Fibroblast of lung (primary cell): Measurements from ENCODE around the gene RCOR3. TPM values are rescaled to one million over a fixed set of nuclear protein-coding genes. Genes with fewer than 3 reads are reported as not detected.

ENCODE experiments used
- DNase-seq, 2 donors: peaks; one replicate each; pipeline versions ENCODE4 v3.0.0 to v3.0.0-alpha.2; 2010; ENCODE audit warnings: low read depth in 2 of 2
- H2AFZ ChIP-seq: 2 replicates; pipeline ENCODE4 v1.5.1; 2012; ENCODE audit warnings: low read length, control low read depth, inconsistent platforms
- H3K27ac ChIP-seq: 2 replicates; pipeline ENCODE4 v1.5.1; 2011; ENCODE audit warnings: low read length, control low read depth; ENCODE audit not compliant: insufficient read depth
- H3K27me3 ChIP-seq: 2 replicates; pipeline ENCODE4 v1.5.1; 2011; ENCODE audit warnings: mild to moderate bottlenecking, low read length; ENCODE audit not compliant: control insufficient read depth, insufficient read depth
- H3K36me3 ChIP-seq: 2 replicates; pipeline ENCODE4 v1.5.1; 2011; ENCODE audit warnings: low read length; ENCODE audit not compliant: control insufficient read depth, insufficient read depth
- H3K4me1 ChIP-seq: 2 replicates; pipeline ENCODE4 v1.5.1; 2011; ENCODE audit warnings: low read length; ENCODE audit not compliant: control insufficient read depth, insufficient read depth; ENCODE audit errors: extremely low read depth
- H3K4me2 ChIP-seq: 2 replicates; pipeline ENCODE4 v1.5.1; 2011; ENCODE audit warnings: low read length, control low read depth; ENCODE audit not compliant: insufficient read depth; ENCODE audit errors: extremely low read depth
- H3K4me3 ChIP-seq, 4 experiments: fragments of 200-600 bp in 1 of 4; sonication (generic) in 1 of 4; replicated peaks in 1 of 4; 2 replicates each; pipeline ENCODE4 v1.5.1; 2011 to 2016; ENCODE audit warnings: low read length in 4 of 4, low read depth in 3 of 4, mild to moderate bottlenecking in 3 of 4, control low read depth in 2 of 4, inconsistent platforms in 1 of 4, mixed read lengths in 1 of 4; ENCODE audit not compliant: insufficient read depth in 1 of 4; ENCODE audit errors: control extremely low read depth in 1 of 4
- H3K79me2 ChIP-seq: 2 replicates; pipeline ENCODE4 v1.5.1; 2012; ENCODE audit warnings: mild to moderate bottlenecking, low read length, inconsistent platforms; ENCODE audit not compliant: control insufficient read depth, insufficient read depth
- H3K9ac ChIP-seq: 2 replicates; pipeline ENCODE4 v1.5.1; 2011; ENCODE audit warnings: mild to moderate bottlenecking, low read length, control low read depth; ENCODE audit not compliant: insufficient read depth
- H3K9me3 ChIP-seq: 2 replicates; pipeline ENCODE4 v1.5.1; 2012; ENCODE audit warnings: low read depth, low read length; ENCODE audit not compliant: control insufficient read depth, insufficient read depth
- H4K20me1 ChIP-seq: 2 replicates; pipeline ENCODE4 v1.5.1; 2011; ENCODE audit warnings: low read length; ENCODE audit not compliant: control insufficient read depth, insufficient read depth; ENCODE audit errors: extremely low read depth
- CTCF ChIP-seq, 2 donors: IDR thresholded peaks in 1 of 2; conservative IDR thresholded peaks in 1 of 2; 1 replicate in 1 of 2; 2 replicates in 1 of 2; pipeline ENCODE4 v1.5.1; 2011 to 2012; ENCODE audit warnings: low read length in 2 of 2, control low read depth in 1 of 2, inconsistent platforms in 1 of 2, low read depth in 1 of 2, mild to moderate bottlenecking in 1 of 2
- EZH2 ChIP-seq: IDR thresholded peaks from 2 replicates; pipeline ENCODE4 v1.5.1; 2012; ENCODE audit warnings: low read length, control low read depth, mild to moderate bottlenecking; ENCODE audit errors: missing control alignments
- polyA plus RNA-seq, 2 donors: library from polyadenylated mRNA; depleted of rRNA in 1 of 2; stranded (reverse) in 1 of 2; unstranded in 1 of 2; fragments of >200 nt; gene quantifications; 2 replicates each; pipeline ENCODE4 v1.2.1, GENCODE V29; 2011 to 2012; ENCODE audit warnings: missing spikeins in 1 of 2
- total RNA-seq: library from RNA; depleted of rRNA; stranded (reverse); fragments of >200 nt; gene quantifications from 2 replicates; pipeline ENCODE4 v1.2.1, GENCODE V29; 2014

RCOR3 gene
- total and polyA plus RNA-seq, 2 donors (not counting 1 experiment from before 2014, with no cell fraction given), result 24.9 to 38.1 TPM

- Histone ChIP-seq H3K4me2 (no peak overlapping the region), H3K27ac (no peak overlapping the region), H3K4me1 (no peaks in the 10 kb centered on the region), H3K79me2 (no peaks in the 10 kb centered on the region), H2AFZ (no peak overlapping the region), H3K27me3 (no peaks in the 10 kb centered on the region), H4K20me1 (no peaks in the 10 kb centered on the region), H3K9ac (no peak overlapping the region), H3K9me3 (no peaks in the 10 kb centered on the region), H3K4me3 (no peak overlapping the region), H3K36me3 (no peaks in the 10 kb centered on the region)
- no peak for TF ChIP-seq EZH2
- TF ChIP-seq CTCF (conservative IDR thresholded peaks at IDR 0.05 in 1 of 2, IDR thresholded peaks at IDR 0.05 in 1 of 2; ENCODE audit: low read depth in 1 of 2, low read length in 2 of 2), result no peak
- DNase-seq, result no peak
Observed at GRCh38 chr1:211287218-211287617, 28.1 kb downstream of the RCOR3 start.

GRCh38 chr1:211292411-211292810, 33.2 kb downstream of the RCOR3 start:
- DNase-seq, result no peak
- no peaks in the 10 kb centered on the region for H3K4me1 ChIP-seq
- no peak overlapping the region for H3K27ac ChIP-seq
- H3K9ac ChIP-seq, result no peak overlapping the region
- no peak overlapping the region for H3K4me2 ChIP-seq
- TF ChIP-seq EZH2 (no peak), CTCF (conservative IDR thresholded peaks at IDR 0.05 in 1 of 2, IDR thresholded peaks at IDR 0.05 in 1 of 2; ENCODE audit: low read depth in 1 of 2, low read length in 2 of 2) (no peak)
- no peaks in the 10 kb centered on the region for H3K27me3 ChIP-seq
- no peak overlapping the region for H2AFZ ChIP-seq
- no peaks in the 10 kb centered on the region for H3K9me3 ChIP-seq
- no peaks in the 10 kb centered on the region for H3K36me3 ChIP-seq
- no peaks in the 10 kb centered on the region for H3K79me2 ChIP-seq
- no peaks in the 10 kb centered on the region for H4K20me1 ChIP-seq
- no peak overlapping the region for H3K4me3 ChIP-seq

GRCh38 chr1:211296396-211296795, 37.2 kb downstream of the RCOR3 start:
- Histone ChIP-seq H3K9me3 (no peaks in the 10 kb centered on the region), H3K9ac (no peak overlapping the region), H3K27me3 (no peaks in the 10 kb centered on the region), H2AFZ (no peak overlapping the region), H3K36me3 (no peaks in the 10 kb centered on the region), H3K4me1 (no peaks in the 10 kb centered on the region), H3K4me2 (no peak overlapping the region), H3K27ac (no peak overlapping the region), H3K79me2 (no peaks in the 10 kb centered on the region), H4K20me1 (no peaks in the 10 kb centered on the region), H3K4me3 (no peak overlapping the region)
- no peak for DNase-seq
- TF ChIP-seq EZH2 (no peak), CTCF (conservative IDR thresholded peaks at IDR 0.05 in 1 of 2, IDR thresholded peaks at IDR 0.05 in 1 of 2; ENCODE audit: low read depth in 1 of 2, low read length in 2 of 2) (no peak)
